NK-92 treated with Interleukin-12 subunit alpha and Interleukin-12 subunit beta, amount 100 ng/mL, for 24 hours (cell line): ENCODE measurements around the gene ERBB4.
"Not testable (repeated sequence)": the region's sequence is repeated elsewhere in the genome, so short reads cannot be mapped to it uniquely, and the experiment has no call there.

Experiments used
- DNase-seq: peaks from one replicate; lab custom pipeline; 2025; lab: John Stamatoyannopoulos, UW

Gene ERBB4

GRCh38 chr2:211724933-211725332 is 813.7 kb downstream of the ERBB4 start:
- DNase-seq = no peak

GRCh38 chr2:211723398-211723797 is 815.2 kb downstream of the ERBB4 start:
- DNase-seq = no peak

GRCh38 chr2:211722928-211723327 is 815.7 kb downstream of the ERBB4 start:
- DNase-seq = no peak

GRCh38 chr2:211721874-211722273 is 816.7 kb downstream of the ERBB4 start:
- DNase-seq = not testable (repeated sequence)

- DNase-seq = no peak
Observed at GRCh38 chr2:211709389-211709788, 829.2 kb downstream of the ERBB4 start.

GRCh38 chr2:211692689-211693088 is 845.9 kb downstream of the ERBB4 start:
- DNase-seq = no peak

- DNase-seq = no peak
Observed at GRCh38 chr2:211690736-211691135, 847.9 kb downstream of the ERBB4 start.

- no peak for DNase-seq
Observed at GRCh38 chr2:211688196-211688595, 850.4 kb downstream of the ERBB4 start.

- DNase-seq = no peak
Observed at GRCh38 chr2:211674715-211675114, 863.9 kb downstream of the ERBB4 start.

GRCh38 chr2:211673133-211673905 is 865.3 kb downstream of the ERBB4 start:
- DNase-seq = no peak

GRCh38 chr2:211671977-211672376 is 866.6 kb downstream of the ERBB4 start:
- no peak for DNase-seq

GRCh38 chr2:211665299-211665698 is 873.3 kb downstream of the ERBB4 start:
- no peak for DNase-seq

- no peak for DNase-seq
Observed at GRCh38 chr2:211664321-211664720, 874.3 kb downstream of the ERBB4 start.

- no peak for DNase-seq
Observed at GRCh38 chr2:211654211-211654780, 884.3 kb downstream of the ERBB4 start.

GRCh38 chr2:211652327-211652726 is 886.3 kb downstream of the ERBB4 start:
- DNase-seq = no peak

- DNase-seq = no peak
Observed at GRCh38 chr2:211649331-211649730, 889.3 kb downstream of the ERBB4 start.

GRCh38 chr2:211631503-211631902 is 907.1 kb downstream of the ERBB4 start:
- DNase-seq = no peak

GRCh38 chr2:211623096-211623495 is 915.5 kb downstream of the ERBB4 start:
- no peak for DNase-seq

- no peak for DNase-seq
Observed at GRCh38 chr2:211620986-211621385, 917.6 kb downstream of the ERBB4 start.

- DNase-seq = no peak
Observed at GRCh38 chr2:211617803-211618202, 920.8 kb downstream of the ERBB4 start.

- DNase-seq = no peak
Observed at GRCh38 chr2:211611621-211612020, 927.0 kb downstream of the ERBB4 start.

GRCh38 chr2:211611061-211611518 is 927.5 kb downstream of the ERBB4 start:
- no peak for DNase-seq

- DNase-seq = no peak
Observed at GRCh38 chr2:211609127-211609526, 929.5 kb downstream of the ERBB4 start.

GRCh38 chr2:211599146-211599545 is 939.5 kb downstream of the ERBB4 start:
- DNase-seq = no peak
